HepG2 (cell line): ENCODE measurements around the gene USP34. TPM values are rescaled to one million over a fixed set of nuclear protein-coding genes. Genes with fewer than 3 reads are reported as not detected.

Source experiments
- ATAC-seq: fragments of 200-7000 bp; cut with Tn5 transposase; 3 replicates; pipeline ENCODE4 v1.9.1; 2020; ENCODE audit warnings: mild to moderate bottlenecking, moderate library complexity
- BruUV-seq: library from RNA; stranded (reverse); fragments of 400-500 nt; replicated peaks from 2 replicates; lab custom pipeline; 2021; lab: Mats Ljungman, UMichigan
- CTCF ChIA-PET: fragments of 300-600 bp; formaldehyde crosslinking; extraction: SDS; loops from one replicate; lab custom pipeline; 2021; ENCODE audit warnings: low total read pairs, inconsistent platforms, low intra/inter-chr PET ratio; lab: Yijun Ruan, JAX
- POLR2A ChIA-PET: fragments of 350-600 bp; sonication (Branson Sonifier 250); formaldehyde crosslinking; loops from one replicate; lab custom pipeline; 2020; ENCODE audit warnings: antibody characterized with exemption, inconsistent platforms; lab: Yijun Ruan, JAX
- DNase-seq: peaks from one replicate; pipeline ENCODE4 v3.0.0-alpha.2; 2015; ENCODE audit warnings: low spot score
- FAIRE-seq: peaks from 3 replicates; lab custom pipeline; 2011; peaks lifted over from hg19 to GRCh38; lab: Jason Lieb, UNC
- H2AFZ ChIP-seq: one replicate; pipeline ENCODE4 v1.6.1; 2011; ENCODE audit warnings: low read length, inconsistent platforms
- H3K27ac ChIP-seq: fragments of 300-600 bp; 3 replicates; pipeline ENCODE4 v1.8.0; 2011; ENCODE audit warnings: mixed run types, mild to moderate bottlenecking, mixed read lengths, low read length, inconsistent platforms; ENCODE audit not compliant: insufficient read depth; ENCODE audit errors: extremely low read length
- H3K27me3 ChIP-seq, 2 experiments: fragments of 200-600 bp in 1 of 2; 2 replicates in 1 of 2; 3 replicates in 1 of 2; pipeline versions ENCODE4 v1.6.0 to v1.8.0; 2011; ENCODE audit warnings: low read length in 2 of 2, mild to moderate bottlenecking in 2 of 2, moderate library complexity in 2 of 2, inconsistent platforms in 1 of 2; ENCODE audit not compliant: insufficient read depth in 2 of 2, control insufficient read depth in 1 of 2
- H3K36me3 ChIP-seq, 2 experiments: fragments of 200-600 bp in 1 of 2; replicated peaks in 1 of 2; 2 replicates in 1 of 2; 3 replicates in 1 of 2; pipeline versions ENCODE4 v1.5.1 to v1.8.0; 2011; ENCODE audit warnings: low read length in 2 of 2, inconsistent platforms in 1 of 2; ENCODE audit not compliant: insufficient read depth in 2 of 2, control insufficient read depth in 1 of 2
- H3K4me1 ChIP-seq: 2 replicates; pipeline ENCODE4 v1.5.1; 2012; ENCODE audit warnings: low read length, inconsistent platforms; ENCODE audit not compliant: insufficient read depth
- H3K4me2 ChIP-seq: 2 replicates; pipeline ENCODE4 v1.6.0; 2011; ENCODE audit warnings: low read depth, low read length, inconsistent platforms
- H3K4me3 ChIP-seq, 3 experiments: fragments of 200-600 bp in 1 of 3; sonication (generic), shearing (Covaris generic) in 1 of 3; replicated peaks in 1 of 3; 2 replicates each; pipeline ENCODE4 v1.5.1; 2011 to 2016; ENCODE audit warnings: low read length in 3 of 3, inconsistent platforms in 2 of 3, low read depth in 2 of 3, mild to moderate bottlenecking in 2 of 3, control low read depth in 1 of 3, mixed read lengths in 1 of 3; ENCODE audit not compliant: insufficient read depth in 1 of 3
- H3K79me2 ChIP-seq: one replicate; pipeline ENCODE4 v1.6.1; 2011; ENCODE audit warnings: low read length, inconsistent platforms; ENCODE audit not compliant: insufficient read depth
- H3K9ac ChIP-seq: 2 replicates; pipeline ENCODE4 v1.6.0; 2011; ENCODE audit warnings: mild to moderate bottlenecking, low read depth, low read length, inconsistent platforms; ENCODE audit not compliant: insufficient read depth
- H3K9me3 ChIP-seq: 2 replicates; pipeline ENCODE4 v1.5.1; 2012; ENCODE audit warnings: mild to moderate bottlenecking, low read length
- H4K20me1 ChIP-seq: 2 replicates; pipeline ENCODE4 v1.6.0; 2011; ENCODE audit warnings: inconsistent platforms, mild to moderate bottlenecking, low read length, moderate library complexity; ENCODE audit not compliant: insufficient read depth
- DNMT1 ChIP-seq: sonication (generic); formaldehyde crosslinking; IDR thresholded peaks from 2 replicates; pipeline ENCODE4 v1.5.1; 2020; ENCODE audit warnings: mild to moderate bottlenecking, missing genetic modification reagents
- FOXO1 ChIP-seq: sonication (generic); formaldehyde crosslinking; IDR thresholded peaks from 2 replicates; pipeline ENCODE4 v1.4.0; 2020; ENCODE audit warnings: missing genetic modification reagents
- GABPA ChIP-seq, 2 experiments: IDR thresholded peaks; 2 replicates each; pipeline ENCODE4 v1.6.1; 2011 to 2016; ENCODE audit warnings: low read depth in 2 of 2, low read length in 1 of 2, missing biosample characterization in 1 of 2, missing genetic modification characterization in 1 of 2
- ISX ChIP-seq: sonication (generic); formaldehyde crosslinking; conservative IDR thresholded peaks from 2 replicates; pipeline ENCODE4 v1.5.0; 2020; ENCODE audit warnings: missing genetic modification reagents
- MBD4 ChIP-seq: IDR thresholded peaks from 2 replicates; pipeline ENCODE4 v1.6.1; 2012; ENCODE audit warnings: low read length, inconsistent platforms, borderline replicate concordance
- NFKBIZ ChIP-seq: IDR thresholded peaks from 2 replicates; pipeline ENCODE4 v1.6.1; 2018; ENCODE audit warnings: missing genetic modification reagents, missing compliant biosample characterization
- ZNF101 ChIP-seq: sonication (generic); formaldehyde crosslinking; IDR thresholded peaks from 2 replicates; pipeline ENCODE4 v1.4.0; 2020; ENCODE audit warnings: mild to moderate bottlenecking, low read depth, missing genetic modification reagents, borderline replicate concordance
- ZNF24 ChIP-seq: fragments of 450-650 bp; IDR thresholded peaks from 2 replicates; pipeline ENCODE4 v1.6.1; 2017; ENCODE audit warnings: antibody characterized with exemption, mild to moderate bottlenecking
- ZNF282 ChIP-seq: fragments of 450-650 bp; IDR thresholded peaks from 2 replicates; pipeline ENCODE4 v1.6.1; 2018; ENCODE audit not compliant: partially characterized antibody
- ZNF3 ChIP-seq: IDR thresholded peaks from 2 replicates; pipeline ENCODE4 v1.7.0; 2017; ENCODE audit warnings: inconsistent platforms
- ZNF30 ChIP-seq: sonication (generic); formaldehyde crosslinking; IDR thresholded peaks from 2 replicates; pipeline ENCODE4 v1.5.0; 2020; ENCODE audit warnings: mild to moderate bottlenecking, missing genetic modification reagents
- ZNF550 ChIP-seq: sonication (generic); formaldehyde crosslinking; IDR thresholded peaks from 2 replicates; pipeline ENCODE4 v1.4.0; 2020; ENCODE audit warnings: mild to moderate bottlenecking, missing genetic modification reagents, borderline replicate concordance
- ZNF619 ChIP-seq: sonication (generic); formaldehyde crosslinking; IDR thresholded peaks from 2 replicates; pipeline ENCODE4 v1.4.0; 2020; ENCODE audit warnings: mild to moderate bottlenecking, missing genetic modification reagents
- ZNF780A ChIP-seq: sonication (generic); formaldehyde crosslinking; IDR thresholded peaks from 2 replicates; pipeline ENCODE4 v1.8.0; 2022; ENCODE audit warnings: mild to moderate bottlenecking, missing genetic modification reagents, moderate library complexity
- ZNF83 ChIP-seq: sonication (generic); formaldehyde crosslinking; IDR thresholded peaks from 2 replicates; pipeline ENCODE4 v1.4.0; 2020; ENCODE audit warnings: missing genetic modification reagents, mild to moderate bottlenecking, borderline replicate concordance
- WGBS: methylation state at CpG from one replicate; pipeline ENCODE4 v1.1.6; 2017; ENCODE audit warnings: low lambda C conversion rate; 5-methylcytosine and 5-hydroxymethylcytosine counted together
- in situ Hi-C: cut with HindIII; loops from 2 replicates; pipeline ENCODE4 v1.10.0; 2017; ENCODE audit warnings: low pct_unique_long_range_greater_than_20kb; ENCODE audit not compliant: extremely low pct_ligation_motif_present
- intact Hi-C: fragments of 100-400 bp; cut with micrococcal nuclease; formaldehyde crosslinking; loops from one replicate; pipeline ENCODE4 v1.10.0; 2022; ENCODE audit not compliant: unreplicated experiment
- polyA plus RNA-seq, 8 experiments: library from polyadenylated mRNA; depleted of rRNA in 3 of 8; stranded (reverse) in 7 of 8; unstranded in 1 of 8; fragments of >200 nt; fragmentation: Illumina TruSeq in 4 of 8; extraction: Trizol in 4 of 8; gene quantifications; 2 replicates each; pipeline versions ENCODE4 v1.2.1 to v1.2.3, GENCODE V29; 2011 to 2016; ENCODE audit warnings: low read depth in 4 of 8, missing spikeins in 1 of 8, mixed read lengths in 1 of 8; ENCODE audit not compliant: insufficient read depth in 1 of 8
- total RNA-seq, 5 experiments: library from RNA; depleted of rRNA; stranded (reverse); fragments of >200 nt; fragmentation: Illumina TruSeq; extraction: Trizol; gene quantifications; 2 replicates each; pipeline ENCODE4 v1.2.3, GENCODE V29; 2016; ENCODE audit warnings: low read depth in 1 of 5
- TF ChIP-seq, protein P1 (sequence below), 2 experiments: IDR thresholded peaks; 2 replicates each; pipeline ENCODE4 v1.6.1; 2011 to 2012; ENCODE audit warnings: low read length in 2 of 2, borderline replicate concordance in 1 of 2, low read depth in 1 of 2, mild to moderate bottlenecking in 1 of 2, moderate library complexity in 1 of 2

Gene USP34
- total and polyA plus RNA-seq, 2 of the 13 experiments (the other 11 are each of a cell fraction or from before 2014, with no cell fraction given), result 99.2 to 100 TPM

DNA sequence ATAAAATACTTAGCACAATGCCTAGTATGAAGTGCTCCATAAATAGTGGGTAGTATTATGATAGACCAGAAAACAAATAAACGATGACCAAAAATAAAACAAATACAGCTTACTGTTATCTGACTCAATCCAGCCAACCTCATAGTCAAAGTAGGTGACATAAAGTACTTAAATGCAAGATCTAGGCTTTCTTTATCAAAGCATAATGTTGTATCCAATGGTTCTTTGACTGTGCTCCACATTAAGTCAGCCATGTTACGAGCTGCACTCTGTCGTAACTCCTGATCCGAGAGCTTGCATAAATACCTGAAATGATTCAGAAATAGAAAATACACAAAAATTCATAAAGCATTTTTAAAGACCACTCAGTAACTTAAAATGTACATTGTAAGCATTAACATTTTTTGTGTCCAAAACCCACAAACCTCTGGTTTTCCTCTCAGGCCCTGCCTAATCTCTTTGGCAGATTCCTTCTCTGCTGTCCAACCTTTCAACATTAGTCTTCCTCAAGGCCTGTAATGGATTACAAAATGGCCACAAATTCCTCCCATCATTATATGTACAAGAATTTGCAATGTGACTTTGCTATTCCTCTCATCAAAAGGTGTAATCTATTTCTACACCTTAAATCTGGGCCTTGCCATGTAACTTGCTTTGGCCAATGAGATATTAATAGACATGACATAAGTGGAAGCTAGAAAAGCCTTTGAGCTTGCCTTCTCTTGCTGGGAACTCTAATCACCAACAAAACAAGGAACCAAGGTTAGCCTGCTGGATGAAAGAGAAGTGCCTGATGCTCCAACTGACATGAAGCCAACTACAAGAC is 90.6 kb downstream of the USP34 start:
- peaks cover 22 to 67% of the 10 kb centered on the region in 2 experiments for H3K36me3 ChIP-seq
- CTCF ChIA-PET, result no interaction called here
- TF ChIP-seq FOXO1 (CRISPR knock-in tag), result no peak
- no peak for TF ChIP-seq GABPA (IDR thresholded peaks at IDR 0.05; ENCODE audit: low read depth, low read length)
- TF ChIP-seq GABPA (CRISPR knock-in tag; IDR thresholded peaks at IDR 0.05; ENCODE audit: low read depth), result no peak
- TF ChIP-seq MBD4, result no peak
- no peaks in the 10 kb centered on the region for H3K27me3 ChIP-seq
- in situ Hi-C loops (no loop called here), intact Hi-C loops (no loop called here)
- H2AFZ ChIP-seq, result no peak overlapping the region
- ATAC-seq (no peak), DNase-seq (no peak), FAIRE-seq (no peak)
- no peak overlapping the region for H3K4me2 ChIP-seq
- no peak overlapping the region for H3K4me3 ChIP-seq
- BruUV-seq, result no TSS peak
- no peak overlapping the region for H3K9ac ChIP-seq
- peaks cover 13% of the 10 kb centered on the region for H3K4me1 ChIP-seq
- H4K20me1 ChIP-seq, result no peaks in the 10 kb centered on the region
- H3K9me3 ChIP-seq, result no peaks in the 10 kb centered on the region
- H3K27ac ChIP-seq, result no peak overlapping the region
- H3K79me2 ChIP-seq, result no peaks in the 10 kb centered on the region
- POLR2A ChIA-PET, result no interaction called here
- 97% methylated on average over 4 of the region's 4 CpGs for WGBS

DNA sequence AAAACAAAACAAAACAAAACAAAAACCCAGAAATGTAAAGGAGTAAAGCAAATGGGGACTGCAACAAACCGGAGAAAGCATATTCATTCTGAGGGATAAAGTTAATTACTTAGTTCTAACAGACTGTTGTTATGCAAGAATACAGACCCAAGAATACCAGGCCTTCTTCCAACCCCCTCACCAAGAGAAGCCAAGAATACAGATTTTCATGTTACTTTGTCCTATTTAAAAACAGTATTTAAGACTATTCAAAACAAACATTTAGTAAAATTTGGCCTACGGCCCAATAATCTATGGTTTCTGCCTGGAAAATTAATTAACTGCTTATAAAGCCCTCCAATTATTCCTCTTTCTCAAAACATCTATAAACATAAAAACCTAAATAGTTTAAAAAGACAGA is 91.4 kb downstream of the USP34 start:
- no peaks in the 10 kb centered on the region for H3K79me2 ChIP-seq
- H2AFZ ChIP-seq, result no peak overlapping the region
- ChIA-PET CTCF (no interaction called here), POLR2A (no interaction called here)
- in situ Hi-C loops, result no loop called here
- H3K9me3 ChIP-seq, result no peaks in the 10 kb centered on the region
- H3K27me3 ChIP-seq, result no peaks in the 10 kb centered on the region
- H4K20me1 ChIP-seq, result no peaks in the 10 kb centered on the region
- no peak overlapping the region for H3K4me2 ChIP-seq
- no peak for ATAC-seq
- whole genome bisulfite sequencing, result 96% methylated on average over 2 of the region's 2 CpGs
- H3K4me3 ChIP-seq, result no peak overlapping the region
- no peak overlapping the region for H3K9ac ChIP-seq
- no peak for FAIRE-seq
- no peak for DNase-seq
- no TSS peak for BruUV-seq
- peaks cover 22 to 73% of the 10 kb centered on the region in 2 experiments for H3K36me3 ChIP-seq
- H3K27ac ChIP-seq, result no peak overlapping the region
- intact Hi-C loops, result no loop called here
- H3K4me1 ChIP-seq, result peaks cover 13% of the 10 kb centered on the region
- TF ChIP-seq ZNF24, result no peak
- TF ChIP-seq, protein P1, sequence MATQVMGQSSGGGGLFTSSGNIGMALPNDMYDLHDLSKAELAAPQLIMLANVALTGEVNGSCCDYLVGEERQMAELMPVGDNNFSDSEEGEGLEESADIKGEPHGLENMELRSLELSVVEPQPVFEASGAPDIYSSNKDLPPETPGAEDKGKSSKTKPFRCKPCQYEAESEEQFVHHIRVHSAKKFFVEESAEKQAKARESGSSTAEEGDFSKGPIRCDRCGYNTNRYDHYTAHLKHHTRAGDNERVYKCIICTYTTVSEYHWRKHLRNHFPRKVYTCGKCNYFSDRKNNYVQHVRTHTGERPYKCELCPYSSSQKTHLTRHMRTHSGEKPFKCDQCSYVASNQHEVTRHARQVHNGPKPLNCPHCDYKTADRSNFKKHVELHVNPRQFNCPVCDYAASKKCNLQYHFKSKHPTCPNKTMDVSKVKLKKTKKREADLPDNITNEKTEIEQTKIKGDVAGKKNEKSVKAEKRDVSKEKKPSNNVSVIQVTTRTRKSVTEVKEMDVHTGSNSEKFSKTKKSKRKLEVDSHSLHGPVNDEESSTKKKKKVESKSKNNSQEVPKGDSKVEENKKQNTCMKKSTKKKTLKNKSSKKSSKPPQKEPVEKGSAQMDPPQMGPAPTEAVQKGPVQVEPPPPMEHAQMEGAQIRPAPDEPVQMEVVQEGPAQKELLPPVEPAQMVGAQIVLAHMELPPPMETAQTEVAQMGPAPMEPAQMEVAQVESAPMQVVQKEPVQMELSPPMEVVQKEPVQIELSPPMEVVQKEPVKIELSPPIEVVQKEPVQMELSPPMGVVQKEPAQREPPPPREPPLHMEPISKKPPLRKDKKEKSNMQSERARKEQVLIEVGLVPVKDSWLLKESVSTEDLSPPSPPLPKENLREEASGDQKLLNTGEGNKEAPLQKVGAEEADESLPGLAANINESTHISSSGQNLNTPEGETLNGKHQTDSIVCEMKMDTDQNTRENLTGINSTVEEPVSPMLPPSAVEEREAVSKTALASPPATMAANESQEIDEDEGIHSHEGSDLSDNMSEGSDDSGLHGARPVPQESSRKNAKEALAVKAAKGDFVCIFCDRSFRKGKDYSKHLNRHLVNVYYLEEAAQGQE (IDR thresholded peaks at IDR 0.05; ENCODE audit: borderline replicate concordance in 1 of 2, low read depth in 1 of 2, low read length in 2 of 2), result no peak
- no peak for TF ChIP-seq ZNF101 (CRISPR knock-in tag)
- TF ChIP-seq ZNF3 (CRISPR knock-in tag), result no peak
- no peak for TF ChIP-seq ISX (CRISPR knock-in tag)
- TF ChIP-seq ZNF30 (CRISPR knock-in tag), result no peak
- TF ChIP-seq NFKBIZ (CRISPR knock-in tag), result no peak
- TF ChIP-seq ZNF550, result no peak
- no peak for TF ChIP-seq ZNF780A
- TF ChIP-seq ZNF282, result no peak
- no peak for TF ChIP-seq DNMT1 (CRISPR knock-in tag)
- TF ChIP-seq ZNF83, result no peak
- no peak for TF ChIP-seq ZNF619
